SK-N-MC (cell line): ENCODE data around the gene MAST3.

Experiments
- EZH2 ChIP-seq: fragments of 200-600 bp; sonication (generic); IDR thresholded peaks from one replicate; pipeline ENCODE4 v1.6.1; 2017; ENCODE audit warnings: antibody characterized with exemption
- POLR2AphosphoS5 ChIP-seq: IDR thresholded peaks from 2 replicates; pipeline ENCODE4 v1.6.1; 2012; ENCODE audit warnings: mild to moderate bottlenecking, low read depth, low read length, borderline replicate concordance

DNA sequence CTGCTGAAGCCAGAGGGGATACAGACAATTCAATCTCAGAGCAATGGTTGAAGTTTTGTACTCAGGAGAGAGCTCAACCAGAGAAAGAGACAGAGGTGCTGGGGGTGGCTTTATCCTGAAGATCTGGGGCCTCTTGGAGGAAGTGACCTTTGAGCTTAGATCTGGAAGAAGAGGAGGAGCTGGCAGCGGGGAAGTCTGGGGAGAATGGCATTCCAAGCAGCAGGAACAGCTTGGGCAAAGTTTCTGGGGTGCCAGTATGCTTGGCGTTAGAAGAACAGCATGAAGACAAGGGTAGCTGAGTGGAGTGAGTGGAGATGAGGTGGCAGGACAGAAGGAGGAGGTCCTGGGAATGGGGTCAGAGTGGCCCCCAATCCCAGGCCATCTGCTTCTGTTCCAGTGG, 11.3 kb downstream of the MAST3 start:
- no peak for TF ChIP-seq POLR2AphosphoS5
- no peak for TF ChIP-seq EZH2
